Mesodermal cell (in vitro differentiated cells): ENCODE data around the gene CIDEB.

Experiments used
- H3K27ac ChIP-seq: 2 replicates; pipeline ENCODE4 v1.7.0; 2013; ENCODE audit warnings: mild to moderate bottlenecking, low read depth, low read length, moderate library complexity; ENCODE audit not compliant: severe bottlenecking
- H3K36me3 ChIP-seq: 2 replicates; pipeline ENCODE4 v1.7.1; 2013; ENCODE audit warnings: mild to moderate bottlenecking, low read length, moderate library complexity; ENCODE audit not compliant: control insufficient read depth, insufficient read depth
- H3K4me1 ChIP-seq: one replicate; pipeline ENCODE4 v1.7.1; 2013; ENCODE audit warnings: mild to moderate bottlenecking, low read length; ENCODE audit not compliant: insufficient read depth, control insufficient read depth, poor library complexity, severe bottlenecking
- H3K4me3 ChIP-seq: 2 replicates; pipeline ENCODE4 v1.7.0; 2013; ENCODE audit warnings: low read length, control low read depth, mild to moderate bottlenecking; ENCODE audit not compliant: insufficient read depth, poor library complexity, severe bottlenecking; ENCODE audit errors: extremely low read depth
- H3K9me3 ChIP-seq: 2 replicates; pipeline ENCODE4 v1.7.1; 2013; ENCODE audit warnings: mild to moderate bottlenecking, low read length, moderate library complexity; ENCODE audit not compliant: control insufficient read depth
- WGBS, 2 experiments: methylation state at CpG; one replicate each; pipeline ENCODE4 v1.1.5; 2013; ENCODE audit warnings: missing lambda C conversion rate in 2 of 2; ENCODE audit not compliant: insufficient coverage in 2 of 2; 5-methylcytosine and 5-hydroxymethylcytosine counted together

The CIDEB gene

GRCh38 chr14:24297190-24297964 lies 10.4 kb downstream of the CIDEB start:
- Histone ChIP-seq H3K27ac (no peak overlapping the region), H3K4me1 (peaks cover 16% of the 10 kb centered on the region), H3K4me3 (no peak overlapping the region), H3K36me3 (peaks cover 33% of the 10 kb centered on the region), H3K9me3 (no peaks in the 10 kb centered on the region)
- 62 to 70% methylated on average over 5 of the region's 5 CpGs for WGBS, 2 experiments

GRCh38 chr14:24296341-24297157 lies 11.2 kb downstream of the CIDEB start:
- Histone ChIP-seq H3K27ac (peak overlapping the region; percentile 62), H3K4me1 (peaks cover 16% of the 10 kb centered on the region)
- 70 to 73% methylated on average over 8 to 11 of the region's 12 CpGs for WGBS, 2 experiments

DNA sequence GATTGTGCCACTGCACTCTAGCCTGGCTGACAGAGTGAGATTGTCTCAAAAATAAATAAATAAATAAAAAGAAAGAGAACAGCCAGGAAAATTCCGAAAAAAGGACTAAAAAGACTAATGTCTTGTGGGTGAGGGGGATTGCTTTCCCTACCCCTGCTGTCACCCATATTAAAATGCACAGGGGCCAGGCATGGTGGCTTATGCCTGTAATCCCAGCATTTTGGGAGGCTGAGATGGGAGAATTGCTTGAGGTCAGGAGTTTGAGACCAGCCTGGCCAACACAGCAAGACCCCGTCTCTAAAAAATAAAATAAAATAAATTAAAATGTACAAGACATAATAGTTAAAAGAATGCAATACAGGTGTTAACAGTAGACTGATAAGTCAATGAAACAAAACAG lies 14.3 kb downstream of the CIDEB start:
- Histone ChIP-seq H3K4me3 (no peak overlapping the region), H3K4me1 (peaks cover 12% of the 10 kb centered on the region), H3K27ac (no peak overlapping the region), H3K9me3 (no peaks in the 10 kb centered on the region), H3K36me3 (peaks cover 49% of the 10 kb centered on the region)
- WGBS, 2 experiments = 100% methylated on average over 1 of the region's 2 CpGs; no CpG with 5 or more reads in 1 of the 2 experiments

More at GRCh38 chr14:24296341-24297157, 11.2 kb downstream of the CIDEB start:
- no peak overlapping the region for H3K4me3 ChIP-seq
- H3K36me3 ChIP-seq = peaks cover 31% of the 10 kb centered on the region
- H3K9me3 ChIP-seq = no peaks in the 10 kb centered on the region

GRCh38 chr14:24292118-24292807 lies 15.5 kb downstream of the CIDEB start:
- 92 to 94% methylated on average over 5 to 7 of the region's 11 CpGs for WGBS, 2 experiments
- peaks cover 9% of the 10 kb centered on the region for H3K4me1 ChIP-seq
- H3K9me3 ChIP-seq = no peaks in the 10 kb centered on the region
- peaks cover 49% of the 10 kb centered on the region for H3K36me3 ChIP-seq
- no peak overlapping the region for H3K27ac ChIP-seq
- H3K4me3 ChIP-seq = no peak overlapping the region

GRCh38 chr14:24291446-24292117 lies 16.2 kb downstream of the CIDEB start:
- H3K36me3 ChIP-seq = peaks cover 49% of the 10 kb centered on the region
- H3K4me1 ChIP-seq = peaks cover 3% of the 10 kb centered on the region
- WGBS, 2 experiments = 83% methylated on average over 2 of the region's 3 CpGs; no CpG with 5 or more reads in 1 of the 2 experiments
- H3K9me3 ChIP-seq = no peaks in the 10 kb centered on the region
- no peak overlapping the region for H3K4me3 ChIP-seq
- H3K27ac ChIP-seq = no peak overlapping the region

GRCh38 chr14:24290746-24291145 lies 17.0 kb downstream of the CIDEB start:
- H3K36me3 ChIP-seq = peaks cover 44% of the 10 kb centered on the region
- WGBS, 2 experiments = 92 to 94% methylated on average over 6 of the region's 9 CpGs

DNA sequence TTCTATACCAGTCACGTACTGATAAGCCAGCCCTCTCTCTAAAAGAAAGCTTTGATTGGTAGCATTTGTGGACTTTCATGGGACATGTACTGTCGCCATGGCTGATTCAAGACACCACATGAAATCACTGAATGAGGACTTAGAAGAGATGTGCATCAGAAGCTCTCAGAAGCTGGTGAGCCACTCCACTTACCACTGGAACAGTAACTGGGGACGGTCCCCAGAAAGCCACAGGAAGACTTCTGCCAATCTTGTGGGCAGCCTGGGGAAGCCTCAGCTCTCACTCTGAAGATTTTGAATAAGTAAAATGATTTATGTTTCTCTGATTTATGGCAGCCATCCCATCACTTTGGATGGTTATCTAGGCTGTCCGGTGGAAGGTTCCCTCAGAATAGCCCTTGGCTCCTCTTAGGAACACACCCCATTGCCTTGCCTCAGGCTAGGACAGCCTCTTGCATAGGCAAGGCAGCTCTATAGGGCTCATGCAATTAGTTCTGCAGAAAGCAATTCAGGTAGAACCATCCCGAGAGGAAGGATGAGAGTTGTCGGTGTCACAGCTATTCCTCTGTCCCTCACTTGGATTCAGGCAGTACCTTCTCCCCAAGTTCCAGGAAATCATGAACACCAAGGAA lies 18.0 kb downstream of the CIDEB start:
- Histone ChIP-seq H3K36me3 (peaks cover 39% of the 10 kb centered on the region), H3K27ac (no peak overlapping the region), H3K4me3 (no peak overlapping the region), H3K9me3 (no peaks in the 10 kb centered on the region), H3K4me1 (no peaks in the 10 kb centered on the region)
- 87 to 98% methylated on average over 3 to 5 of the region's 6 CpGs for WGBS, 2 experiments

More at GRCh38 chr14:24290746-24291145, 17.0 kb downstream of the CIDEB start:
- no peaks in the 10 kb centered on the region for H3K4me1 ChIP-seq
- no peaks in the 10 kb centered on the region for H3K9me3 ChIP-seq
- H3K4me3 ChIP-seq = no peak overlapping the region
- no peak overlapping the region for H3K27ac ChIP-seq

GRCh38 chr14:24286996-24287395 lies 20.8 kb downstream of the CIDEB start:
- 92 to 95% methylated on average over 5 of the region's 5 CpGs for WGBS, 2 experiments
- H3K4me1 ChIP-seq = no peaks in the 10 kb centered on the region
- H3K4me3 ChIP-seq = no peak overlapping the region
- H3K36me3 ChIP-seq = peaks cover 27% of the 10 kb centered on the region
- no peaks in the 10 kb centered on the region for H3K9me3 ChIP-seq
- no peak overlapping the region for H3K27ac ChIP-seq

GRCh38 chr14:24285351-24285750 lies 22.4 kb downstream of the CIDEB start:
- Histone ChIP-seq H3K9me3 (no peaks in the 10 kb centered on the region), H3K4me1 (no peaks in the 10 kb centered on the region), H3K27ac (no peak overlapping the region), H3K4me3 (no peak overlapping the region), H3K36me3 (peaks cover 13% of the 10 kb centered on the region)
- 87 to 90% methylated on average over 4 of the region's 4 CpGs for WGBS, 2 experiments
